ENCODE results near the gene MAPK11.

The MAPK11 gene

GRCh38 chr22:50246242-50247175 is 23.7 kb downstream of the MAPK11 start:
- no peak for DNase-seq

- no peak for DNase-seq
Observed at GRCh38 chr22:50245214-50246072, 24.7 kb downstream of the MAPK11 start.

DNA sequence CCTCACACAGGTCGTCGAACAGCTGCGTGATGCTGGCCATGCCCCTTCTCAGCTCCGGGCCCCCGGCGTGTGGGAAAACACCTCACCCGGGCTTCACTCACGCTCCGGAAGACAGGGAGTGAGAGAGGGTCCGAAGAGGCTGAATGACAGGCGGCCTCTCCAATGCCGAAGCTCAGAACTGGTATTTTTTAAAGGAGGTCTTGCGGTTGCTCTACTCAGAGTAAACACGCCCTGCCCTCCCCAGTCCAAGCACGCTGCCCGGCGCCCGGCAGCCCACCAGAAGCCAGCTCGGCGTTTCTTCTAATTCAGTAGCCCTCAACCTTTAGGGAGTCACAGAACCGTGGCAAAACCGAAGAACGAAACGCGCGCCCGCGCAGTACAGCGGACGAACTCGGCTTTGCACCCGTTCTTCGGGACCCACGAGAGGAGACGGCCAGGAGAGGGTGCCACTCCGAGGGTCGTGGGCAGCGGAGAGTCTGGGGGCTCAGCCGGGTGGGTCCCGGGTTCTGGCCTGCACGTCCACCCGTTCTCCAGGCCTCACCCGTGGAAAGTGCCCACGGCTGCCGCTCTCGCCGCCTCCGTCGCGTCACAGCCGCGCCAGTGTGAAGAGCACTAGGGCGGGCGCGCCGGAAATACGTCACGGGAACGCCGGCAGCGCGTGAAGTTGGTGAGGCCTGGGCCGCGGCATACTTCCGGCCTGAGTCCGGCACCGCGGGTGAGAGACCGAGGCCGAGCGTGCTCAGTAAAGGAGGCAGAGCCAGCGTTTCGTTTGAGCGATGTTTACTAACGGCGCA is 25.6 kb downstream of the MAPK11 start, which contains the start of gene TUBGCP6:
Gene TUBGCP6, minus strand, starts transcription at position 604 of the 794 bp plus-strand sequence. Its CDS starts 564 bp downstream, at position 40.
- DNase-seq: peak; percentile 93

- DNase-seq: no peak
Observed at GRCh38 chr22:50243685-50244419, 26.3 kb downstream of the MAPK11 start.

GRCh38 chr22:50242406-50242949 is 27.7 kb downstream of the MAPK11 start:
- no peak for DNase-seq

- no peak for DNase-seq
Observed at GRCh38 chr22:50238755-50239154, 31.4 kb downstream of the MAPK11 start.

DNA sequence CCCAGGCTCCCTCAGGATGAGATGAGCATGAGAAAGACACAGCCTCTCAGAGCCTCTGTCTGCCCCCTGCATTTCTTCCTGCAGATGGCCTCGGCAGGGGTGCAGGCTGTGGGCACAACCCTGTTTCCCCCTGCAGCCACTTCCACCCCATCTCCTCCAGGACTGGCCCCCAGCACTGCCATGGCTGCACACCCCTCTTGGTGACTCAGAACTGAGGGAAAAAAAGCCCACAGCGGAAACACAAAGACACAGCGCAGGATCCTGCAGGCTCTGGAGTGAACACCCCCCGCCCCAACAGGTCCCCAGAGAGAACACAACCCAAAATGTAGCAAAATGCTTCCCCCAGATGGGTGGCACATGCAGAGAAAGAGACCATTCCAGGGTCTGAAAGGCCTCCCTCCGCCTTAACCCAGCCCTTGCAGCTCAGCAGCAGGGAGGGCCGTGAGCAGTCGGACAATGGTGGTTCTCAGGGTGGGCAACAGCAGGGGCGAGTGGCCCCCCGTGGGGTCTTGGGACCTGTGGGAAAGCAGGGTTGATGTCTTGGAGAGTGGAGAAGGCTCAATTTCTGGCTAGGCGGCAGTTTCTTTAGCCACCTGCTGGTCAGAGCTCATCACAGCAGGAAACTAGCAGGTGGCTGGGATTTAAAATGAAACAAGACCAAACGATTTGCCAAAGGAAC is 33.3 kb downstream of the MAPK11 start:
- no peak for DNase-seq

GRCh38 chr22:50233223-50233622 is 37.0 kb downstream of the MAPK11 start:
- DNase-seq: no peak

- DNase-seq: no peak
Observed at GRCh38 chr22:50232481-50233151, 37.6 kb downstream of the MAPK11 start.

- no peak for DNase-seq
Observed at GRCh38 chr22:50229370-50229769, 40.8 kb downstream of the MAPK11 start.

DNA sequence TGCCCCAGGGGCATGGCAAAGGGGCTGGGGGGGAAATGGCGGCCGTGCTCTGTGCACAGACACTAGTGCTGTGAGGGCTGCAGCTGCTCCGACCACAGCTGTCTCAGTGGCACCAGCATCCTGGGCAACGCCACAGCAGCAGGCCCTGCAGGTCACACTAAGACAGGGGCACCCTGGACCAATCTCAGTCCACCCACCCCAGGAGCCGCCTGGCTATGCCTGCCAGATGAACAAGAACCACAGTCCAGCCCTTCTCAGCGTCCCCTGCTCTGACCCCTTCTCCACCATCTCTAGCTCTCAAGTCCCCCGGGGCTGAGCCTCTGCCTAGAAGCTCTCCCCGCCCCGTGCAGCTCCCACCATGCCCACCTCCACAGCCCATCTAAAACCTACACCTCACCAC is 41.8 kb downstream of the MAPK11 start:
- DNase-seq: no peak

DNA sequence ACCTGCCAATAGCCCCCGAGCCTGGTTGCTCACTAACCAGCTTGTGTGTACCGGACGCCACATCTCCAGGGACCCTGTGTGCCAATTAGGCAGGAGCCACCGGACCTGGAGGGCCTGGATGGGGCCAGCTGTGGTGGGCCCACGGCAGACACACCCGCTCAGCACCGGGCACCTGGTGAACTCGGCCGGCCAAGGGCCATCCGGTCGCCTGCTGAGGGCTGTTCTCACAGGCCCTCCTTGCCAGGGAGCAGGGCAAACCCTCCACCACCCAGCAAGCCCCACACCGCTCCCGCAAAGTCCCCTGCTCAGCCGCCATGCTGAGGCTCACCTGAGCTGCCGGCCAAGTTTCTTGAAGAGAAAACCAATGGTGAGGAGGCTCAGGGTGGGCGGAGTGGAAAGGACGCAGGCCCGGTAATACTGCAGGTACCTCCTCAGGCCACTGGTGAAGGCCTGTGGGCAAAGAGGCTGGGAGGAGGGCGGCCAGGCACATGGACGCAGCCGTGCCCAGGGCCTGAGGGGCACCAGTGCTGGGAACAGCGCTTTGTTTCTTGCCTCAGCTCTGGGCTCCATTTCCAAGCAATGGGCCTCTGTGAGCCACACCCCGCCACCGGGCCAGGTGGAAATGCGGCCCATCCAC is 42.5 kb downstream of the MAPK11 start:
- DNase-seq: no peak

DNA sequence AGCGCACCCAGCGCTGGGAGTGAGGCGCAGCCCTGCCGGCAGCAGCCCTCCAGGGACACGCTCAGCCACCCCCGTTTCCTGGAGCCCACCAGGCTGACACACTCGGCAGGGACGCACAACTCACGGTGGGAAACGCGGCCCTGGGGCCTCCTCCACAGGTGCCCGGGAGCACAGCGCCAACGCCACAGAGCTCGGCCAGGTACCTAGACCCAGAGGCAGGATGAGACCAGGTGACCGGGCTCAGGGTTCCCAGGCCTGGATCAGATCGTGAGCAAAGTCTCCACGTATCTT is 43.4 kb downstream of the MAPK11 start:
- DNase-seq: no peak

- no peak for DNase-seq
Observed at GRCh38 chr22:50226063-50226874, 43.9 kb downstream of the MAPK11 start.

DNA sequence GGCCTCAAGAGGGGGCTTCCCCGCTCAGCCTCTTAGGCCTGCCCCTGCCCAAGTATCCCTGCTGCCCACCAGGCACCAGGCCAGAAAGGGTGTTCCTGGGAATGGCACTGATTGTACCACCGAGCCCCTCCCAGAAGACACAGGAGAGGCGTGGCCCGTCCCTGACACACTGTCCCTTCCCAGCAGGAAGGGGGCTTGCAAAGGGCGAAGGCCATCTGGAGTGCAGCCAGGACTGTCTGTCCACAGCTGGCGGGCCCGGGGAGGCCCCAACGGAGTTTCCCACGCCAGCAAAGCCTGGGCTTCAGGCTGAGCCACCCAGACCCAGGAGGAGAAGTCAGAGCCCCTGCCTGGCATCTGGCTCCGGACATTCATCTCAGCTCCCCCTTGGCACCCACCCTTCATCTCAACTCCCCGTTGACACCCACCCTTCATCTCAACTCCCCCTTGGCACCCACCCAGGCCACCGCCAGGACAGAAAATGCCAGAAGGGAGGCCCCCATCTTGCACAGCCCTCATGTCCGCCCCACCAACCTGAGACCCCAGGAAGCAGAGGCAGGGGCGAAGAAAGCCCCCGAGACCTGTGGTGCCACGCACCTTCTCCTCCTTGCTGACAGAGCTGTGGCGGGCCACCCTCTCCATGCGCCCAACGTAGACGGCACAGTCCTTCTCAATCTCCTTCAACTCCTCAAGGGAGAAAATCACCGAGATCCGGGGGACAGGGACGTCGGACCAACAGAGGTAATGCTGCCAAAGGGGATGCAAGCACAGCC is 44.8 kb downstream of the MAPK11 start:
- DNase-seq: no peak

- no peak for DNase-seq
Observed at GRCh38 chr22:50224071-50224470, 46.1 kb downstream of the MAPK11 start.

DNA sequence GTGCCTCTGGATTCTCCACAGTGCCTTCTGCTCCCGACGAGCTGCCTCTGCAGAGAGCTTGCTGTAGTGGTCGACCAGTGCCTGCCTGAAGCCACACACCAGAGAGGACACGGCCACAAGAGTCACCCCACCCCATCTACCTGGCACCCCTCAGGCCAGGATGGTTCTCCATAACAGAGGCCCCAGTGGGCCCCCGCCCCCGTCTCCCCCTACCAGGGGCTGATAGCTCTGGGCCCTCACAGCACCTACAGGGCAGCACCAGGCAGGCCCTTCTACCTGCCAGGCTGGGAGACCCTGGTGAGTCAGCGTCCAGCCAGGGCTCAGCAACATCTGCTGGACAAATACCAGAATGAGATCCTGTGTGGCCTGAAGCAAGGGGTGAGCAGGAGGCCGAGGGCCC is 47.7 kb downstream of the MAPK11 start:
- DNase-seq: no peak
